GM12878 (cell line): Measurements from ENCODE around the gene LTC4S.

Source experiments
- MXI1 ChIP-seq: fragments of 150-350 bp; IDR thresholded peaks from 2 replicates; pipeline ENCODE4 v1.6.1; 2011; ENCODE audit warnings: low read depth, mild to moderate bottlenecking, inconsistent platforms, low read length, improper control_type of control experiment
- RB1 ChIP-seq: fragments of 450-650 bp; formaldehyde crosslinking; IDR thresholded peaks from 2 replicates; pipeline ENCODE4 v1.6.1; 2017; ENCODE audit warnings: mild to moderate bottlenecking, borderline replicate concordance
- SIN3A ChIP-seq: IDR thresholded peaks from 2 replicates; pipeline ENCODE4 v1.6.1; 2012; ENCODE audit warnings: low read depth, low read length, improper control_type of control experiment

DNA sequence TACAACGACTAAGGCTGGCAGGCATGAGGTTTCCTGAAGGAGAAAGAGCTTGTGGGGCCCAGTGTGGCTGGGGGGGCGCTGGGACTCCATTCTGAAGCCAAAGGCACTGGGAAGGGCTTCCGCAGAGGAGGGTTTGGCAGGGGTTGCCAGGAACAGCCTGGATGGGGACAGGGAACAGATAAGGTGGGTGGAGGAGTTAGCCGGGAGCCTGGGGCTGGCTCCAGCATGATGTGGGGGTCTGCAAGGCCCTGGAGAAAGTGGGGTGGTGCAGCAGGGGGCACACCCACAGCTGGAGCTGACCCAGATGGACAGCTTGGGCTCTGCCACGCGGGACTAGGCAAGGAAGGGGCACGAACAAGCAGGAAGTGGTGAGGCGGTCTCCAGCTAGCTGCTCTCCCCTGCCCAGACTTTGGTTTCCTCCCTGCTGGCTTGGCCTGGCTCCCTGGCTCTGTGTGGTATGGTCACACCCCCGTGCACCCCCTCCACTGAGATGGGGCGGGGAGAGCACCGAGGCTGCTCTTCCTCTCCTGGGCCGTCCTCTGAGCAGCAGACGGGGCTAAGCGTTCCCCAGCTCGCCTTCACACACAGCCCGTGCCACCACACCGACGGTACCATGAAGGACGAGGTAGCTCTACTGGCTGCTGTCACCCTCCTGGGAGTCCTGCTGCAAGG lies at the start of gene LTC4S:
- TF ChIP-seq SIN3A, result no peak
- no peak for TF ChIP-seq RB1
- no peak for TF ChIP-seq MXI1
